Ishikawa (cell line): ENCODE data around the gene C1orf87.

Experiments used
- CEBPB ChIP-seq: IDR thresholded peaks from 2 replicates; pipeline ENCODE4 v1.6.1; 2012
- CREB1 ChIP-seq: IDR thresholded peaks from 2 replicates; pipeline ENCODE4 v1.6.1; 2012; ENCODE audit warnings: low read depth
- EGR1 ChIP-seq: IDR thresholded peaks from 2 replicates; pipeline ENCODE4 v1.6.1; 2012
- TCF12 ChIP-seq: IDR thresholded peaks from 2 replicates; pipeline ENCODE4 v1.6.1; 2012; ENCODE audit warnings: low read depth
- YY1 ChIP-seq: IDR thresholded peaks from 2 replicates; pipeline ENCODE4 v1.6.1; 2012; ENCODE audit warnings: low read depth
- TF ChIP-seq, protein P1 (sequence below): IDR thresholded peaks from 2 replicates; pipeline ENCODE4 v1.6.1; 2012; ENCODE audit warnings: low read depth, mild to moderate bottlenecking
- TF ChIP-seq, protein P2 (sequence below): IDR thresholded peaks from 2 replicates; pipeline ENCODE4 v1.6.1; 2012

DNA sequence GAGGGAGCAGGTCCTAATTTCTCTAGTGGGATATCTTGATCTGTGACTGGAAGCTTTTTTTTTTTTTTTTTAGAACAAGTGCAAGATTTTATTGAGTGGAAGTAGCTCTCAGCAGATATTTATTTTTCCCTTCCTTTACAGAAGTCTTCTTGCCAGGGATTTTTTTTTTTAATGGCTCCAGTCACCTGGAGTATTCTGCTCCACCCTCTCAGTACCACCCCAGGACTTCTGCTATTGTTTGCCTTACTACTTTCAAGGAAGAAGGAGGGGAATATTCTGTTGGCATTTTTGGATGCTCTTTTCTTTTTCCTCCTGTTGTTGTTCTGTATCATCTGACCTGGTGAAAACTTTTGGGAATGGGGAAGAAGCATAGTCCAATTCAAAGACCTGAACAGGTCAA lies 123.9 kb downstream of the C1orf87 start:
- TF ChIP-seq CEBPB (no peak), TCF12 (no peak), EGR1 (no peak), YY1 (no peak), CREB1 (no peak)
- TF ChIP-seq, protein P1, sequence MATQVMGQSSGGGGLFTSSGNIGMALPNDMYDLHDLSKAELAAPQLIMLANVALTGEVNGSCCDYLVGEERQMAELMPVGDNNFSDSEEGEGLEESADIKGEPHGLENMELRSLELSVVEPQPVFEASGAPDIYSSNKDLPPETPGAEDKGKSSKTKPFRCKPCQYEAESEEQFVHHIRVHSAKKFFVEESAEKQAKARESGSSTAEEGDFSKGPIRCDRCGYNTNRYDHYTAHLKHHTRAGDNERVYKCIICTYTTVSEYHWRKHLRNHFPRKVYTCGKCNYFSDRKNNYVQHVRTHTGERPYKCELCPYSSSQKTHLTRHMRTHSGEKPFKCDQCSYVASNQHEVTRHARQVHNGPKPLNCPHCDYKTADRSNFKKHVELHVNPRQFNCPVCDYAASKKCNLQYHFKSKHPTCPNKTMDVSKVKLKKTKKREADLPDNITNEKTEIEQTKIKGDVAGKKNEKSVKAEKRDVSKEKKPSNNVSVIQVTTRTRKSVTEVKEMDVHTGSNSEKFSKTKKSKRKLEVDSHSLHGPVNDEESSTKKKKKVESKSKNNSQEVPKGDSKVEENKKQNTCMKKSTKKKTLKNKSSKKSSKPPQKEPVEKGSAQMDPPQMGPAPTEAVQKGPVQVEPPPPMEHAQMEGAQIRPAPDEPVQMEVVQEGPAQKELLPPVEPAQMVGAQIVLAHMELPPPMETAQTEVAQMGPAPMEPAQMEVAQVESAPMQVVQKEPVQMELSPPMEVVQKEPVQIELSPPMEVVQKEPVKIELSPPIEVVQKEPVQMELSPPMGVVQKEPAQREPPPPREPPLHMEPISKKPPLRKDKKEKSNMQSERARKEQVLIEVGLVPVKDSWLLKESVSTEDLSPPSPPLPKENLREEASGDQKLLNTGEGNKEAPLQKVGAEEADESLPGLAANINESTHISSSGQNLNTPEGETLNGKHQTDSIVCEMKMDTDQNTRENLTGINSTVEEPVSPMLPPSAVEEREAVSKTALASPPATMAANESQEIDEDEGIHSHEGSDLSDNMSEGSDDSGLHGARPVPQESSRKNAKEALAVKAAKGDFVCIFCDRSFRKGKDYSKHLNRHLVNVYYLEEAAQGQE: no peak
- TF ChIP-seq, protein P2, sequence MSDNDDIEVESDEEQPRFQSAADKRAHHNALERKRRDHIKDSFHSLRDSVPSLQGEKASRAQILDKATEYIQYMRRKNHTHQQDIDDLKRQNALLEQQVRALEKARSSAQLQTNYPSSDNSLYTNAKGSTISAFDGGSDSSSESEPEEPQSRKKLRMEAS: no peak
